Brain microvascular endothelial cell (primary cell): Measurements from ENCODE around the gene NPDC1.

Source experiments
- DNase-seq: peaks from one replicate; pipeline ENCODE4 v3.0.0-alpha.2; 2020
- H3K27ac ChIP-seq: fragments of 250-450 bp; sonication (Bioruptor Pico); 2 replicates; pipeline ENCODE4 v1.5.1; 2020; ENCODE audit warnings: mild to moderate bottlenecking, moderate library complexity
- H3K27me3 ChIP-seq: fragments of 250-450 bp; sonication (Bioruptor Pico); replicated peaks from 2 replicates; pipeline ENCODE4 v1.5.1; 2020; ENCODE audit warnings: mild to moderate bottlenecking
- H3K36me3 ChIP-seq: fragments of 250-450 bp; sonication (Bioruptor Pico); replicated peaks from 2 replicates; pipeline ENCODE4 v1.5.1; 2020; ENCODE audit warnings: mild to moderate bottlenecking
- H3K4me3 ChIP-seq: 2 replicates; pipeline ENCODE4 v1.5.1; 2011; ENCODE audit warnings: low read depth, mild to moderate bottlenecking, control low read depth, low read length, moderate library complexity
- in situ Hi-C: cut with HindIII; loops from 2 replicates; pipeline ENCODE4 v1.10.0; 2017; ENCODE audit warnings: low sequenced_read_pairs, low pct_ligation_motif_present
- TF ChIP-seq, protein P1 (sequence below): IDR thresholded peaks from 2 replicates; pipeline ENCODE4 v1.5.1; 2011; ENCODE audit warnings: low read depth, mild to moderate bottlenecking, moderate library complexity, low read length, control low read depth, inconsistent platforms; ENCODE audit errors: missing control alignments

NPDC1 gene

DNA sequence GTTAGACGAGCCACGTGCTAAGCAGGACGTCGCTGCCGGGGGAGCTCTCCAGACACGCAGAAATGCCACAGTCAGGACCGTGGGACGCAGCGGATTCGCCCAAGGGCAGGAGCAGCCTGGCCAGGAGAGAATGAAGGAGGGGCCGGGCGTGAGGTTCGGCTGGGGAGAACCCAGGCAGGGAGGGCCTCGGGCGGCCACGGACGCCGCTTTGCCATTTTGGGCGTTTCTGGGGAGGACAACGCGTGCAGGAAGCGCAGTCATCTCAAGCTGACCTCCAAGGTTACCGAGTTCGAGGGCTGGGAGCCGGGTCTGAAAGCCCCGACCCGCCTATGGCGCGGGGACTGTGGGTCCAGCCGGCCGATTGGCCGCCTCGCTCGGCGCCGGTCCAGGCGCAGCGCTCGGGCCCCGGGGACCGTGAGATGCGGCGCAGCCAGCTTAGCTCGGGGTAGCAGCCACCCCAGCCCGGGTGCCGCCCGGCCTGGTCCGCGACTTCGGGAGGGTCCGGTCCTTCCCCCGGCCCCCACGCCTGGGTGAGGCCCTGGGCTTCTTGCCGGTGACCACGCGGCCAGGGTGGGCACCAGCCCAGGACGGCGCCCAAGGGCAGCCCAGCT is 40.0 kb upstream of the NPDC1 start:
- in situ Hi-C loops, result no loop called here
- Histone ChIP-seq H3K4me3 (peak overlapping the region; percentile 73), H3K36me3 (no peaks in the 10 kb centered on the region), H3K27me3 (no peaks in the 10 kb centered on the region), H3K27ac (peak overlapping the region; percentile 81)
- TF ChIP-seq, protein P1, sequence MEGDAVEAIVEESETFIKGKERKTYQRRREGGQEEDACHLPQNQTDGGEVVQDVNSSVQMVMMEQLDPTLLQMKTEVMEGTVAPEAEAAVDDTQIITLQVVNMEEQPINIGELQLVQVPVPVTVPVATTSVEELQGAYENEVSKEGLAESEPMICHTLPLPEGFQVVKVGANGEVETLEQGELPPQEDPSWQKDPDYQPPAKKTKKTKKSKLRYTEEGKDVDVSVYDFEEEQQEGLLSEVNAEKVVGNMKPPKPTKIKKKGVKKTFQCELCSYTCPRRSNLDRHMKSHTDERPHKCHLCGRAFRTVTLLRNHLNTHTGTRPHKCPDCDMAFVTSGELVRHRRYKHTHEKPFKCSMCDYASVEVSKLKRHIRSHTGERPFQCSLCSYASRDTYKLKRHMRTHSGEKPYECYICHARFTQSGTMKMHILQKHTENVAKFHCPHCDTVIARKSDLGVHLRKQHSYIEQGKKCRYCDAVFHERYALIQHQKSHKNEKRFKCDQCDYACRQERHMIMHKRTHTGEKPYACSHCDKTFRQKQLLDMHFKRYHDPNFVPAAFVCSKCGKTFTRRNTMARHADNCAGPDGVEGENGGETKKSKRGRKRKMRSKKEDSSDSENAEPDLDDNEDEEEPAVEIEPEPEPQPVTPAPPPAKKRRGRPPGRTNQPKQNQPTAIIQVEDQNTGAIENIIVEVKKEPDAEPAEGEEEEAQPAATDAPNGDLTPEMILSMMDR, result no peak
- DNase-seq, result no peak

DNA sequence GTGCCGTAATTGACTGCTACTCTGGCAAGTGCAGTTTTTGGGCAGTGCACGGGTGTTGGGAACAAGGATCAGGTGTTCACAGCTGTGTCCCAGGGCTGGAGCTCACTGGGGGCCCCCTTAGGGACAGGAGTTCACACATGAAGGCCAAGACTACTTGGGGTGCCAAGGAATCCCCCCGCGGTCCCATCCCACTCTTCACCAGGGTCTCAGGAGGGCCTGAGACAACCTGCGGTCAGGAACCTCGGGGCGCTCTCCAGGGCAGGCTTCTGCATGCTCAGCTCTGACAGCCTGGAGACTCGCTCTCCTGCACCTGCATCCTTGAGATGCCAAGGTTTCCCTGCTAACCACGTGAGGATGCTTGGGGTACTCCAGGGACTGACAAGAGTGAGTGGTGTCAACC is 38.5 kb upstream of the NPDC1 start:
- Histone ChIP-seq H3K27me3 (no peaks in the 10 kb centered on the region), H3K36me3 (no peaks in the 10 kb centered on the region), H3K4me3 (no peak overlapping the region), H3K27ac (no peak overlapping the region)
- DNase-seq, result no peak
- TF ChIP-seq, protein P1, result no peak
- in situ Hi-C loops, result no loop called here

DNA sequence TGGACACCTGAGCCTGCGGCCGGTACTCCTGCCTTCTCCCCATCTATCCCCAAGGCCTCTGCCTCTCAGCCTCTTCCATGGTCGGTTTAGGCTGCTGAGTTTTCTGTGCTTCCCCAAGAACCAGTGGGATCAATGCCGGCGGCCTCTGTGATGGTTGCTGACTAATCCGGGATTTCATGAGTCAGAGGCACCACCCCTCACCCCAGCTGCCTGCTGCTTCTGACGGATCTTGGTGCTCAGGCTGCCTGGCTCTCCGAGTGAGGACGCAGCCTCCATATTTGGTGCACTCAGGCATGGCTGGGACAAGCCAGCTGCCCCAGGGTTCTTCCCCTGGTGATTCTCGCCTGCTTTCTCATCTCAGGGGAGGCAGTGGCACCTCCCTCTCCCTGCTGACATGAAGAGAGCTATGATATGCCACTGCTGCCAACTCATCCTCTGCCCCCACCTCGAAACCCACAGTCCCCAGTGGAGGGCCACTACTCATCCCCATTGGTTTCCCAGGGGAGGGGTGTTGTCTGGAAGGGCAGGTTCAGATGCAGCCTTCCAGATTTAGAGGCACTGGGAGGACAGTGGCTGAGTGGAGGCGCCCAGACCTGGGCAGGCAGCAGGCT is 37.5 kb upstream of the NPDC1 start:
- H3K4me3 ChIP-seq, result no peak overlapping the region
- H3K27ac ChIP-seq, result peak overlapping the region; percentile 71
- no peaks in the 10 kb centered on the region for H3K36me3 ChIP-seq
- in situ Hi-C loops, result no loop called here
- peak; percentile 96 for DNase-seq
- TF ChIP-seq, protein P1, result no peak
- H3K27me3 ChIP-seq, result no peaks in the 10 kb centered on the region

DNA sequence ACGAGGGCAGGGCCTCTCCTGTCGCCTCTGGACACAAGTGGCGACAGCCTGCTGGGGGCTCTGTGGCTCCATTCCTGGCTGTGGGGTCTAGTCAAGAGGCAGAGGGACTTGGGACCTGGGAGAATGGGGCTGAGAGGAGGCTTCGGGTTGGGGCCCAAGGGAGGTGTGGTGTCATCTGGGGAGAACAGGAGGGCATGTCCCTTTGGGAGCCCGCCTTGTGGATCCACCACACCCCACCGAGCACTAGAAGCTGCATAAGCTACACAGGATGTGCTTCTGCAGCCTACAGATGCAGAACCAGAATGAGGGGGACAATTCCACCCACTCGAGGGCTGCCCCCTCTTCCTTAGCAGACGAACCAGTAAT is 36.9 kb upstream of the NPDC1 start:
- H3K27me3 ChIP-seq, result no peaks in the 10 kb centered on the region
- no peak for DNase-seq
- no peak overlapping the region for H3K4me3 ChIP-seq
- TF ChIP-seq, protein P1, result no peak
- in situ Hi-C loops, result no loop called here
- peak overlapping the region; percentile 71 for H3K27ac ChIP-seq
- H3K36me3 ChIP-seq, result no peaks in the 10 kb centered on the region

DNA sequence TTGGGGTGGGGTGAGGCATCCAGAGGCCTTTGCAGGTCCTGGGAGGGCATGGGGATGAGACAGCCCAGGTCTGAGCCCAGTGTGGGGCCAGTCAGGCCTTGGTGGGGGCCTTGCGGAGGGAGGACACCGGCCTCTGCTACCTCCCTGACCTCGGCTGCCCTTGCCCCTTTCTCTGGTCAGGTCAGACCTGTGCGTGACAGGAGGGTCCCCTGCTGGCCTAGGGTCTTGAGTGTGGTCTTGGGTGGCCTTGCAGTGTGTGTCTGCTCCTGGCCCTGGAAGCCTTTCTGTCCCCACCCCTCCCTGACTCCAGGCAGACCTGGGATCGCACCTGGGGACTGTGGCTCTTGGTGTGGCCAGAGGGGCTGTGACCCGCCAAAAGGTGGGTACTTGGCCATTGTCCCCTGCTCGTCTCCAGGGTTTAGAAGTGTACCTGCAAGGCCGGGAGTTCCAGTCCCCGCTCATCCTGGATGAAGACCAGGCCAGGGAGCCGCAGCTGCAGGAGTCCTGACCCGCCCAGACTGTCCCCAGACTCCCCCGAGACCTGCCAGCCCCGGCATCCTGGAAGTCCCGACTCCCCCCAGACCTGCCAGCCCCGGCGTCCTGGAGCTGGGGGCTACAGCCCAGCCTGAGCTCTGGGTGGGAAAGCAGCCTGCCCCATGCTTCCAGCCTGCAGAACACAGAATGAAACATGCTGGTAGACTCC is 36.4 kb upstream of the NPDC1 start:
- H3K36me3 ChIP-seq, result no peaks in the 10 kb centered on the region
- no peak for DNase-seq
- in situ Hi-C loops, result no loop called here
- H3K27me3 ChIP-seq, result no peaks in the 10 kb centered on the region
- no peak overlapping the region for H3K4me3 ChIP-seq
- no peak overlapping the region for H3K27ac ChIP-seq
- TF ChIP-seq, protein P1, result no peak
